GM21360 (cell line): ENCODE measurements around the gene ASPM.

ENCODE experiments used
- ATAC-seq: cut with Tn5 transposase; IDR thresholded peaks from one replicate; pipeline ENCODE4 v1.9.1; 2021; ENCODE audit warnings: mild to moderate bottlenecking, moderate library complexity; ENCODE audit not compliant: unreplicated experiment

The ASPM gene, protein sequence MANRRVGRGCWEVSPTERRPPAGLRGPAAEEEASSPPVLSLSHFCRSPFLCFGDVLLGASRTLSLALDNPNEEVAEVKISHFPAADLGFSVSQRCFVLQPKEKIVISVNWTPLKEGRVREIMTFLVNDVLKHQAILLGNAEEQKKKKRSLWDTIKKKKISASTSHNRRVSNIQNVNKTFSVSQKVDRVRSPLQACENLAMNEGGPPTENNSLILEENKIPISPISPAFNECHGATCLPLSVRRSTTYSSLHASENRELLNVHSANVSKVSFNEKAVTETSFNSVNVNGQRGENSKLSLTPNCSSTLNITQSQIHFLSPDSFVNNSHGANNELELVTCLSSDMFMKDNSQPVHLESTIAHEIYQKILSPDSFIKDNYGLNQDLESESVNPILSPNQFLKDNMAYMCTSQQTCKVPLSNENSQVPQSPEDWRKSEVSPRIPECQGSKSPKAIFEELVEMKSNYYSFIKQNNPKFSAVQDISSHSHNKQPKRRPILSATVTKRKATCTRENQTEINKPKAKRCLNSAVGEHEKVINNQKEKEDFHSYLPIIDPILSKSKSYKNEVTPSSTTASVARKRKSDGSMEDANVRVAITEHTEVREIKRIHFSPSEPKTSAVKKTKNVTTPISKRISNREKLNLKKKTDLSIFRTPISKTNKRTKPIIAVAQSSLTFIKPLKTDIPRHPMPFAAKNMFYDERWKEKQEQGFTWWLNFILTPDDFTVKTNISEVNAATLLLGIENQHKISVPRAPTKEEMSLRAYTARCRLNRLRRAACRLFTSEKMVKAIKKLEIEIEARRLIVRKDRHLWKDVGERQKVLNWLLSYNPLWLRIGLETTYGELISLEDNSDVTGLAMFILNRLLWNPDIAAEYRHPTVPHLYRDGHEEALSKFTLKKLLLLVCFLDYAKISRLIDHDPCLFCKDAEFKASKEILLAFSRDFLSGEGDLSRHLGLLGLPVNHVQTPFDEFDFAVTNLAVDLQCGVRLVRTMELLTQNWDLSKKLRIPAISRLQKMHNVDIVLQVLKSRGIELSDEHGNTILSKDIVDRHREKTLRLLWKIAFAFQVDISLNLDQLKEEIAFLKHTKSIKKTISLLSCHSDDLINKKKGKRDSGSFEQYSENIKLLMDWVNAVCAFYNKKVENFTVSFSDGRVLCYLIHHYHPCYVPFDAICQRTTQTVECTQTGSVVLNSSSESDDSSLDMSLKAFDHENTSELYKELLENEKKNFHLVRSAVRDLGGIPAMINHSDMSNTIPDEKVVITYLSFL (N-terminal part only)

DNA sequence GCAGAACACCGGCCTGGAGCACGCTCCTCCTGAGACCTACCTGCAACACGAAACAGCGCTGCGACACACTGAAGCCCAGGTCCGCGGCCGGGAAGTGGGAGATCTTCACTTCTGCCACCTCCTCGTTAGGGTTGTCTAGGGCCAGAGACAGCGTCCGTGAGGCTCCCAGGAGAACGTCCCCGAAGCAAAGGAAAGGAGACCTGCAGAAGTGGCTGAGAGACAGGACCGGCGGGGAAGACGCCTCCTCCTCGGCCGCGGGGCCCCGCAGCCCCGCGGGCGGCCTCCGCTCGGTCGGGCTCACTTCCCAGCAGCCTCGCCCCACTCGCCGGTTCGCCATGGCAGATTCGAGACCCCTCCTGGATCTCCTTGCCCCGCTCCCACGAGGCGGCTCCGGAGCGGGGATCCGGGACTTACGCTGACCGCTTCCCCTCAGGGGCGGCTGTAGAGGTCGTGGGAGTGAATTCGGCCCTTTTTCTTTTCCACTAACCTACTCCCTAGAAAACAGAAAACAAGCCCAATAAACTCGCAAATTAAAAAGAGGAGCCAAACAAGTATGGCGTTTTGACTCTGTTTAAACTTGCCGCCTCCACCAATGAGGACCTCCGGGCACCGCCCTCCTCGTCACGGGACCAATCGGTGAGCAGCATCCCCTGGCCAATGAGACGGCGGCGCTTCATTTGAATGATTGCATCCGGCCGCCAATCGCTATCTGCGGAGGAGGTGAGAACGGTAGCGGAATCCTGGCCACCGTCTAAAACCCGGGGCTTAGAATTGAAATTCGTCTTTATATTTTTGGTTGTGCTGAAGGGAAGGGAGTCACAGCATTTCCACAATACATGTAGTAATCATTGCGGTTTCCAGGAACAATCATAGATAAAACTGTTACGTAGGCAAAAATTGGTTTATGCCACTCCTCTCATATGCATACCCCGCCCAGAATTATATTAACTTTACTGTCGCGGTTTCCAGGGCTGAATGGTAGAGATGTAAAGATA, at the start of gene ASPM:
Gene ASPM, minus strand, starts transcription at position 569 of the 995 bp plus-strand sequence. Its CDS starts 232 bp downstream, at position 337.
- peak; percentile 98 for ATAC-seq

DNA sequence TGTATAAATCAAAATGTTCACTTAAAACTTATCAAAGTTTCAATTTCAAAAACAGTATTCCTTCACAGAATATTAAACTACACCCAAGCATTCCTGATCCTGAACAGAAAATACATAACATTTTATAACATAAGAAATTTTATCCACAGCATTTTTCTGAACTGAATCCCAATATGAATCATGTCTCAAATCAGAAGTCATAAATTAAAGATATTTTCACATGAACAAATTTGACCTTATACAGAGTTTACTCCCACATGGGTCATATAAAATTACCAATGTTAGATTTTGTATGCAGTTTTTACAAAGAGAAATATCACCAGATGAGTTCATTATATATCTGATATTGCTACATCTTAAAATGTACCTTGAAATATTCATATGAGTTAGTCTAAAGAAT, 48.6 kb upstream of the ASPM start:
- ATAC-seq, result no peak

DNA sequence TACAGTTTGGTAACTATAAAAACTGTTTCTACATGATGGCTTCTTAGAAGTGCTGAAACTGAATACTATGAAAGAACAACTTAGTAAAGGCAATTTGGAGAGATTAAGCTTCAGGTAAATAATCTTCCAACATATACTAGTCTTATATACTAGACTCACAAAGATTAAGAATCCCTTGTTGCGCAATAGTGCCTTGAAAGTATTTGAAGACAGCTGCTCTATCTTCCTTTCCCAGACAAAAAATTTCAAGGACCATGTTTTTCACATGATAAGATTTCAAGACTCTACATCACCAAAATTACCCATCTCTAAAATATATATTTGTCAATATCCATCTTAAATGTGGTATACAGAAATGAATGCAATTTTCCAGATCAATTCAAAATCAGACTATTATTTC, 37.7 kb upstream of the ASPM start:
- ATAC-seq, result no peak

DNA sequence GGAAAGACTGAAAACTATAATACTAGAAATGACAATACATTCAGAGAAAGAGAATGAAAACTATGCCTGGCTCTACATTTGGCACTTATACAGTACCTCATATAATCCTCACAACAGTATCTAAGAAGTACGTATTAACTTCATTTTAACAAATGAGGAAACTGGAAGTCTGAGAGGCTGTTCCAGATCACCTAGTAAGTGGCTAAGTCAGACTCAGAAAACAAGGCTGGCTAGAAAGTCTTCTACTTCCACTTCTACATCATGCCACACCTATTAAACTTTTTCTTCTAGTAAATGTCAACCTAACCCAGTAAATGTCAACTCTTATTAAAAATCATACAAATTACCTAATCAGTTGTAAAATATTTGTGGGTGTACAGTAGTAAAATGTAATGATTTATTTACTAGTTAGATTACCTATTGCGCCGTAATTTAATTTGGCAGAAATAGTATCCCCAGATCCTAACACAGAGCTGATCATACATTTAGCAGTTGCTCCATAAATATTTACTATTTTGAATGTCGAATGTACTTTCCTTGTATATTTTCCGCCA, 36.8 kb upstream of the ASPM start:
- no peak for ATAC-seq

DNA sequence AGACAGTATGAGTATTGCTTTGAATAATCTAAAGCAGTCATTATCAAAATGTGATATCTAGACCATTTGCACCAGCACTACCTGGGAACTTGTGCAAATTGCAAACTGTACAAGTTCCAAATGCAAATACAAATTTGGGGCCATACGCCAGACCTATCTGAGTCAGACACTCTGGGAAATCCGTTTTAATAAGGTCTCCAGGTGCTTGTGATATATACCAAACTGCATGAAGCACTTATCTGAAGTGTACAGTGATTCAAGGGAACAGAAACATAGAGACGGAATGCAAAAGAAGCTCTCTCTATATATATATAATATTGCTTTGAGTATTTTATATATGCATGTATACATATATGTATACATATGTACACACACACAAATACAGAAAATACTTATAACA, 36.2 kb upstream of the ASPM start:
- ATAC-seq, result no peak

DNA sequence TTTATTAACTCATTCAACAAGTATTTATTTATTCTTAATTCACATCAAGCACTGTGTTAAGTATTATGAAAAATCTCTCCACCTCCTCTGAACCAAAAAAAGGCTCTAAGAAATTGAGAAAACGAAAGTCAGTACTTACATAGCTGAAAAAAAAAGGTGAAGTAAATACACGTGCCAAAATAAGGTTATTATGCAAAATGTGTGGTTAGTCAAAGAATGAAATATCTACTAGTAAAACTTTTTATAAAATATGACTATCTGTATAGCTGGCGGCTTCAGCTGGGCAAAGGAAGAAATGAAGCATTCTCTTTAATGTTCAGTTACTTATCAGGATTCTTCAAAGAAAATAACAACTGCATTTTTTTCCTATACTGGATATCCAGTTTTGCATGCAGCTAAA, 35.5 kb upstream of the ASPM start:
- ATAC-seq, result peak; percentile 56

DNA sequence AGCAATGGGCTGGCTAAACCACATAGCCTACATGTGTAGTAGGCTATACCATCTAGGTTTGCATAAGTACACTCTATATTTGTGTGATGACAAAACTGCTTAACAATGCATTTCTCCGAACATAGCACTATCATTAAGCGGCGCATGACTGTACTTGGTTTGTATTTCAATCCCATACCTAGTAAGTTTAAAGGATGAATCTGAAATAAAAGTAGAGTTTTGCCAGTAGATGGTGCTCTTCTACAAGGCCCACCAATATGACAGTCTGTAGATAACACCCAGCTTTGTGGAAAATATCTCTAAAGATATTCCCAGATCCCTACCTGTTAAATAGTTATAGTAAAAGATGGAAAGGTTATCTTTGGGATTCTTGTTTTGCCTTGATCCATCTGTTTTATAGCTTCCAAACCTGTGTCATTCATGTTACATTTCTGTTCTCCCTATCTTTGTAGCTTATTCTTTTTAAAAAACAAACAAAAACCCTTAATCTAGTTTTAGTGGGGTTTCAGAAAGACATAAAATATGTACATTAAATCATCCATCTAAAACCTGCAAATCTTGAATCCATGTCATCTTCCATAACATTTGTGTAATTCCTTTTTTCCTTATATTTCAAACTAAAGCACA, 33.9 kb upstream of the ASPM start:
- peak; percentile 53 for ATAC-seq

DNA sequence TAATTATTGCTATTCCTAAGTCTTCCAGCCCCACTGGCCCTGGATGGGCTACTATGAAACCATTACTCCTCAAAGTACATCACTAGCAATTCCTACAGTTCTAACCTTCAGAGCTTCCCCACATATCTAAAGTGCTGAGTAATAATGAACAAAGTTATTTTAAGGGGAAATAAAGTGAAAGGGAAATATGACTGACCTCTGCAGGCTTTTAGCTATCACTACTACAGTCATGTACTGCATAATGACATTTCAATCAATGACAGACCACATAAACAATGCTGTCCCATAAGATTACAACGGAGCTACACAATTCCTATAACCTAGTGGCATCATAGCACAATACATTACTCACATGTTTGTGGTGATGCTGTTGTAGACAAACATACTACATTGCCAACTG, 32.5 kb upstream of the ASPM start:
- peak; percentile 49 for ATAC-seq

DNA sequence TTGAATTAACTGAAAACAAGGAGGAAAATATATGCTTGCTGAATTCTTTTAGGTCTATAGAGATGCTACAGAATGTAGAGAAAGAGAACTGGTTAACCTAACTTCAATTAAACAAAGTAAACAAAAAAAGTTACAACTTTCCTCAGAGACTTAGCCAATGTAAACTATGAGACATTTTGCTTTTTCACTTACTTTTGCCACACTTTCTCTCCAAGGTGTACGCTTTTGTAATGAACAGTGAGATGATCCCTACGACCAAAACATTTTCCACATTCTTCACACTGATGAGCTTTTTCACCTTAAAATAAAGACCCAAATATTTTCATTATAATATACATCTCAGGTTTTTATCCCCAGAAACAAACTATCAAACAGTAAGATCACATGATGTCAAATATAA, 28.3 kb upstream of the ASPM start:
- ATAC-seq, result no peak

DNA sequence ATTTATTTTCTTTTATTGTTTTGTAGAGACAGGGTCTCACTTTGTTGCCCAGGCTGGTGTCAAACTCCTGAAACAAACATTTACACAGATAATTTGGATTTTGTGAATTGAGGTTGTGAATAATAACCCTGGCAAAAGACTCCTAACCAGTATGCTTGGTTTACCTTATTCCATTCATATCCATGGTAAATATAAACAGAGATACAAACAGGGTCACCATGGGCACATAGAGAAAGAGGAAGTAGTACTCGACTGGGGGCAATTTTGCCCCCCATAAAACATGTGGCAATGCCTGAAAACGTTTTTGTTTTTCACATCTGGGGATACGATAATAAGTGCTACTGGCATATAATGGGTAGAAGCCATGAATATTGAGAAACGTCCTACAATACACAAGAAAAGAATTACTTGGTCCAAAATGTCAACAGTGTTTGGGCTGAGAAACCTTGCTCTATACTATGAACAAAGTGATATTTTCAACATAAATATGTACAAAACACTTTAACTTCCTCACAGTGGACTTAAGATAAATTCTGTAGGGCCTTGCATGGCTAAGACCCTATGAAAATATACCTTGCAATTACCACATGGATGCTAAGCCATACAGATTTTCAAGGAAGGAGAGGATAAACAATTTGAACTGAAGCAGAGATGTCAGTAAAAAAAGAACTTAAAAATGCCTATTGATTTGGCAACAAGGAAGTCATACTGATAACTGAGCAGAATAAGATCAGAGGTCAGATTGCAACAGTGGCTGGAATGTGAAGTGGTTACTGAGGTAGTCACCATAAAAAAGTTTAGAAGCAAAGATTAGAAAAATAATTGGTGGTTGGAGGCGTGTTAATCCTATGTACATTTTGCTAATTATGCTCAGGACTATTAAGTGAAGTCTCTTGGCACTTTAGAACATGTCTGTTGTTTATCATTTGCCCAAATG, 27.4 kb upstream of the ASPM start:
- no peak for ATAC-seq

DNA sequence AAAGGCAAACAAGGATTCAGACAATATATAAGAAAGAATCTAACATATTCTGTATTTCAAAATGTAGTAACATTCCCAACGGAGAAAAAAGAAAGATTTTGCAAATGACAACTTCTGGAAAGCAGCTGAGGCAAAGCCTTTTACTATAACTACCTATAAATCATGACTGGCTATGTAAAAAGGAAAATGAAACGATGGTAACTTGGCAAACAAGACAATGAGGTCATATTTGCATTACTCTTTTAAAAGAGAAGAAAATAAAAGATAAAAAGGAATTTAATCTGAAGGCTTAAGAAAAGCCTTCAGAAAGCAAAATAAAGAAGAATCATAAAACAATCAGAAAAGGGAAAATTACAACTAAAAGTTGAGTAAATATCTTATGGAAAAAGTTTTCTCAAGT, 25.1 kb upstream of the ASPM start:
- ATAC-seq, result no peak

DNA sequence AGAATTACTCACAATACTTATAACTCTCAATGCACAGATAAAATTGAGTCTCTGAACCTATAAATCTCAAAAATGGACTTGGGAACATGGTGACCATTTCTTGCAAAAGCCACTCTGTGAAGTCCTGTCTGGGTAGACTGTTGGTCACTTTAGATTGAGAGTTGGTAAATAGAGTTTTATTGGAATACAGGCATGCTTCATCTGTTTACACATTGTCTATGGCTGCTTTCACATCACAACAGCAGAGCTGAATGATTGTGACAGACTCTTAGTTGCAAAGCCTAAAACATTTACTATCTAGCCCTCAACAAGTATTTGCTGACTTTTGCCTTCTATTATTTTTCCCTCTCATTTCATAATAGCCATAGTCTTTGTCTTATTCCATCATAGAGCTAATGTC, 24.1 kb upstream of the ASPM start:
- ATAC-seq, result no peak

DNA sequence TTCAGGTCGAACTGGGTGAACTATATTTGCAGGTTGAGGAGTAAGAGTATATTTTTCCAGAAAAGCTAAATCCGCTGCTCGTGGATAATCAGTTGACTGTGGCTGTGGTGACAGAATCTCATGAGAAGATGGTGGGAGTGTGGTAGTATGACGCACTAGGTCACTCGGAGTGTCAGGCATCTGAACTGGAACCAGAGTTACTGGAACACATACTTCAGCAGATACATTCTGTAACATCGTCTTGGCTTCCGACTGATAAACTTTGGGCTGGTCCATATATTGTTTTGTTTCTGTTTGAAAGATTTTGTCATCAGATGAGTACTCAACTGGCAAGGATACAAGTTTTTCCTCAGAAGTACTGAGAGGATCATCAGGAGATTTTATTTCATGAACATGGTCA, 13.0 kb upstream of the ASPM start:
- no peak for ATAC-seq

DNA sequence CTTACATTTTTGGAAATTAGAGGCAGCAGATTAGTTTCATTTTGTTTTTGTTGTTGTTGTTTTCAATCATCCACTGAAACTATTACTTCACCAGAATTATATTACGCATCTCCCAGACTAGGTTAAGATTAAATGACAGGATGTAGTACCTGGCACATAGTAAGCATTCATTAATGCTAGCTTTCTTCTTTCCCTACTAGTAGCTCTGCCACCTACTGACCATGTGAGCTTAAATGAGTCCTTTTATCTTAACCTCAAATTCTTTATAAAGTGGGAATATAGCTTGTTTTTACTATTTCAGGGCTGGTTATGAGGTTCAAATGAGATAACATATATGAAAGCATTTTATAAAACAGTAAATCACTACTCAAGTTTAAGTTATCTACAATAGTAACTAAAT, 10.2 kb upstream of the ASPM start:
- ATAC-seq, result no peak

DNA sequence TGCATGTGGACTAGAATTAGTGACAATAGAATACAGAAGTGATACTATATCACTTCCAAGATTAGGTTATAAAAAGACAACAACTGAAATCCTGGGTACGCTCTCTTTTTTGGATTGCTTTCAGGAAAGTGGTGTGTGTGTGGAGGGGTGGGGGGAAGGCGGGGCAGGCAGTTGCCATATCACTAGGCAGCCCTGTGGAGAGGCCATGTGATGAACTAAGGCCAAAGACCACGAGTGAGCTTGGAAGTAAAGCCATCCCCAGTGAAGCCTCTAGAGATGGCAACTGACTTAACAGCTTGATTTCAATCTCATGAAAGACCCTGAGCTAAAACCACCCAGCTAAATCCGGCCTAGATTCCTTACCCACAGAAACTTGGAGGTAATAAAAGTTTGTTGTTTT, 6.2 kb upstream of the ASPM start:
- no peak for ATAC-seq

DNA sequence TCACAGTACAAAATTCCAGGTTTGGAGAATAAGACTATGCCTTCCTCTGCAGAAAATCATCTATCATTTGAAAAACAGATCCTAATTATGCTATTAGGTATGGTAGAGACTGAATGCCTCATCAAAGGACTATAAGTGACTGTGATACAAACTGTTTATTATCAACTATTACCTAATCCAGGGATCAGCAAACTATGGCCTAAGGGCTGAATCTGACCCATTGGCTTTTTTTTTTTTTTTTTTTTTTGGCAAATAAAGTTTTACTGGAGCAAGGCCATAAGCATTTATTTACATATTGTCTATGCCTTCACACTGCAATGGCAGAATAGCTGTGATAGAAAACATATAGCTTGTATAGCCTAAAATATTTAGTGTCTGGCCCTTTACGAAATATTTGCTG, 4.7 kb upstream of the ASPM start:
- ATAC-seq, result no peak

DNA sequence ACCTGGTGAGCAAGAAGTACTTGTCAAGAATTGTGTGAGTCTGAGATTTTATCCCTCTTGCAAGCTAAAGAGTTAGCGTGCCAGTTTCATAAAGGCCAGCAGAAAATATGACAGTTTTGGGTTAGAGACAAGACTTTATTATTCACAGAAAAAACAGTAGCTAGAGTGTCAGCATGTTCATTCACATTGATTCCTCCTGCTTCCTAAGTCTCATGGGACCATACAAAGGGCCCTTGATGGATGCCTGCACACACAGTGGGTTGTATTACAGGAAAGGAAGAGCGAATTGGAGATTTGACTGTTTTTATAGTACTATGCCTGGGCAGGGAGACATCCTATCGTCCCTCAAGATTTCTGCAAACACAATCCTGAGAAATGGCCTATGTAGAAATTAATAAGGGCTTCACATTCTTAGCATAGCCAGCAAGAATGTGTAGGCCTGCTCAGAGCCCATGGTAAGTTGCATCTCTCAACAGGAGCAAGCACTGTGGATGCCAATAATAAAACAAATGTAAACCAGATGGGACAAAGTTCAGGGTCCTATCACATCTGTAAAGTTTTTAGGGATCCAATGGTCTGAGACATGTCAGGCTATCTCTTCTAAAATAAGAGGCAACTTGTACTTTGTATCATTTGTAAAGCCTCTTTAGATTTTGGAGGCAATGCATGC, 4.0 kb upstream of the ASPM start:
- ATAC-seq, result no peak

DNA sequence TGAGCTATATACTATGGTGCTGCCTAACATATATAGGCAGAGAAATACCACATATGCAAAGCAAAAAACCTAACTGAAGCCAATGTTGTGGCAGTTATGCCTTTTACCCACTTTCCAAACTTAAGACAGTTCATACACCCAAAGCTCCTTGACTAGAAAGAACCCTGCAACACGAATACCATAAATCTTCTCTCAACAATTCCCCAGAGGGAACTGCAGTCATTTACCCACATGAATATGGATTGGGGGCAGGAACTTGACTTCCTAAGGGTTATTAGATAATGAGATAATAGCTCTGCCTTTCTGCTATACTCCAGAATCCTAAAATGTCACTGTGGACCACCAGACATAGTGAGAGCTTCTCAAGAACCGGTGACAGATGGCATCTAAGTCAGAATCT, 2.9 kb upstream of the ASPM start:
- no peak for ATAC-seq
